Esophagus squamous epithelium (tissue), 4 donors: ENCODE results near the gene UBE2R2.

Source experiments
- CTCF ChIP-seq, 6 experiments: fragments of 450-650 bp in 4 of 6; fragments of 200-600 bp in 2 of 6; sonication (generic) in 2 of 6; IDR thresholded peaks; one replicate each; pipeline ENCODE4 v1.5.1; 2016 to 2019; ENCODE audit warnings: antibody characterized with exemption in 6 of 6, mild to moderate bottlenecking in 4 of 6, moderate library complexity in 4 of 6
- POLR2A ChIP-seq, 4 donors: fragments of 450-650 bp; IDR thresholded peaks; one replicate each; pipeline ENCODE4 v1.6.1; 2017; ENCODE audit warnings: antibody characterized with exemption in 4 of 4, mild to moderate bottlenecking in 4 of 4, moderate library complexity in 3 of 4

GRCh38 chr9:33816327-33817252, at the start of gene UBE2R2:
- TF ChIP-seq POLR2A (IDR thresholded peaks at IDR 0.05) (peak in 2 of 4 donors; percentile 48 to 71), CTCF (IDR thresholded peaks at IDR 0.05) (peak in 1 of 6 experiments; percentile 10)
